Tibial nerve (tissue), 3 donors: ENCODE results near the gene CROCC2.

Experiments
- CTCF ChIP-seq, 5 experiments: fragments of 200-600 bp in 3 of 5; fragments of 450-650 bp in 2 of 5; sonication (generic) in 3 of 5; IDR thresholded peaks; one replicate each; pipeline ENCODE4 v1.5.1; 2016 to 2019; ENCODE audit warnings: antibody characterized with exemption in 5 of 5, mild to moderate bottlenecking in 3 of 5, moderate library complexity in 2 of 5
- POLR2A ChIP-seq, 2 donors: fragments of 450-650 bp; IDR thresholded peaks; one replicate each; pipeline ENCODE4 v1.6.1; 2017; ENCODE audit warnings: antibody characterized with exemption in 2 of 2, mild to moderate bottlenecking in 2 of 2, moderate library complexity in 2 of 2

GRCh38 chr2:240963868-240964703 is 58.0 kb downstream of the CROCC2 start:
- TF ChIP-seq CTCF (IDR thresholded peaks at IDR 0.05) (no peak), POLR2A (IDR thresholded peaks at IDR 0.05) (no peak)
